HG02588 (cell line): ENCODE results near the gene PDE4D.
"Not testable (repeated sequence)": the region's sequence is repeated elsewhere in the genome, so short reads cannot be mapped to it uniquely, and the experiment has no call there.

Experiments used
- ATAC-seq: cut with Tn5 transposase; IDR thresholded peaks from one replicate; pipeline ENCODE4 v1.9.1; 2021; ENCODE audit warnings: mild to moderate bottlenecking, moderate library complexity; ENCODE audit not compliant: unreplicated experiment

Gene PDE4D

GRCh38 chr5:59390074-59390659 is 503.4 kb downstream of the PDE4D start:
- no peak for ATAC-seq

- ATAC-seq = no peak
Measured at GRCh38 chr5:59387127-59387526, 506.4 kb downstream of the PDE4D start.

DNA sequence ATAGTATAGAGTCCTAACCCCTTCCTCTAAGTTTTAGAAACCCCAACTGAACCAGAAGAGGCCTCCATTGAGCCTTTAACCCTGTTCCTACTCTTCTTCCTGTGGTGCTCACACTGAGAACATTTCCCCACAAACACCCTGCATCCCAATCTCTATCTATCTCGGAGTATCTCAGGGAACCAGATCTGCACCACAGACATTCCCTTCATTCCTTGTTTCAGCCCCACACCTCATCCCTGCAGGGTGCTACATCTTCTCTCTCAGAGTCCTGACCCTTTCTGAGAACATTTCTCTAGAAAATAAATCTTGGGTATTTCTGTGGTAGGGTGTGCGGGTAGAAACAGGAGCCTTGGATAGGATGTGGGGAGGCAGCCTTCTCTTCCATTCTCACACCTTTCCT is 507.8 kb downstream of the PDE4D start:
- ATAC-seq = no peak

- peak; percentile 98 for ATAC-seq
Measured at GRCh38 chr5:59380350-59380951, 513.1 kb downstream of the PDE4D start.

GRCh38 chr5:59374036-59374435 is 519.5 kb downstream of the PDE4D start:
- ATAC-seq = not testable (repeated sequence)

GRCh38 chr5:59371525-59372127 is 521.9 kb downstream of the PDE4D start:
- no peak for ATAC-seq

GRCh38 chr5:59368951-59369350 is 524.6 kb downstream of the PDE4D start:
- ATAC-seq = no peak

GRCh38 chr5:59367791-59368394 is 525.6 kb downstream of the PDE4D start:
- ATAC-seq = no peak

- no peak for ATAC-seq
Measured at GRCh38 chr5:59366784-59367183, 526.7 kb downstream of the PDE4D start.

DNA sequence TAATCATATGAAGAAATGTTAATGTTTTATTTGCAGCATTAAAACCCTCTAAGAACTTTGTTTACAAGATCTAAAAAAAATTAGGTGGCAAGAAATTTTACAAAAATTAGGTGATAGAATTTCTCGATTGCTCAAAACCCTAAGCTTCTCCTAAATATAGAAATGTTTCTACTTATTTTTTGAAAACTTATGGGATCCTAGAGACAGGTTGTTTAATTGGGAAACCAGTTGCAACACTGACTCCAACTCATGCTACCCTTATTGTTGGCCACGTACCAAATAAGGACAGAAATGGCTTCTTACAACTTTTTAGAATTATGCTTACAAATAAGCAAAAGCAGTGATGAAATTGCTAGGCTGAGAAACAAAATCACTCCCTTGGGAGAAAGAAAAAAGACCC is 531.1 kb downstream of the PDE4D start:
- no peak for ATAC-seq

DNA sequence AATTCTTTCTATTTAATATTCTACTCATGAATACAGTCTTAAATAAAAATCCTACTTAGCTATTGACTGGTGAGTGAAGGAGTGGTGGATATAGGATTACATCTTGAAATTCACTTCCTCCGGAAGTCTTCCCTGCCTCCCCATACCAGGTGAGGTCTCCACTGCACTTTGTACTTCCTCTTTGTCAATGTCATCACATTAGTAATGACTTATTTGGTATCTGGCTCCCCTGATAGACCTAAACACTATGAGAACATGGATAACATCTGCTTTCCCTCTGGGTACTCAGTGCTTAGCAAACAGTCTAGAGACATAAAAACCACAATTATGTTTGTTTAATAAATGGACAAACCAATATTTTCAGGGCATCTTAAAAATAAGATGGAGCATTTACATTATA is 532.1 kb downstream of the PDE4D start:
- ATAC-seq = no peak

- no peak for ATAC-seq
Measured at GRCh38 chr5:59360130-59360555, 533.4 kb downstream of the PDE4D start.

DNA sequence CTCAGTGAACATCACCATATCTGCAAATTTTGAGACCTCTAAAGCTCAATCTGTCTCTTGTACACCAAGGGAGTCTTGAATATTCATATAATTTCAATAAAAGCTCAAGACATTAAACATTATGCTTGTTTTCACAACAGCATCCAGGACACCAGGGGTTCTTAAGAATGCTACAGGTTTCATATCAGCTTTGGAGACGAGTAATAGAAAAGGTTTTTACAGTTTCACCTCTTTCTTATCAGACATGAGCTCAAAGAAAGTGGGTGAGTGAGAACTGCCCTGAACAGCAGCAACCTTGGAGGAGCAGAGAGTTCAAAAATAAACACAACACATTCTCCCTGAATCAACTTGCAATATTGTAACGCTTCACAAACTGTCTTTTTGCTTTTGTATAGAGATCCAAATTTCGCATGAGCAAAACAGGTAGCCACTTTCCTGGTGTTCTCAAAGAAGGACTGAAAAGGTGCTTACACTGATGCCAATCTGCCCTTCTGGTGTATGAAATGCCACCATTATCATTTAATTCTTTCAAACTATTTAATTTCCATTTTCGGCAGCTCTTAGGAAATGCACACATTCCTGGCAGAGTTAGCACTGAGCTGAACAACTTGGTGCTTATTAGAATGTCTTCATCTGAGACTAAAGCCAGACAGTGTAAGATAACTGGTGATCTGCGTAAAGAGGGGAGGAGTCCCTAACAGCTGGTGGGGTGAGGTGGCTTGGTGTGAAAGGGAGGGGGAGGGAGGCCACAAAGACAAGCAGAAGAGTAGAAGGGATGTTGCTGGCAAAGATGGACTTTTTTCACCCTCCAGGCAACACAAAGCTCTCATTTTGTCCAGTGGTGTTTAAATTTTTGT is 535.3 kb downstream of the PDE4D start:
- ATAC-seq = no peak

DNA sequence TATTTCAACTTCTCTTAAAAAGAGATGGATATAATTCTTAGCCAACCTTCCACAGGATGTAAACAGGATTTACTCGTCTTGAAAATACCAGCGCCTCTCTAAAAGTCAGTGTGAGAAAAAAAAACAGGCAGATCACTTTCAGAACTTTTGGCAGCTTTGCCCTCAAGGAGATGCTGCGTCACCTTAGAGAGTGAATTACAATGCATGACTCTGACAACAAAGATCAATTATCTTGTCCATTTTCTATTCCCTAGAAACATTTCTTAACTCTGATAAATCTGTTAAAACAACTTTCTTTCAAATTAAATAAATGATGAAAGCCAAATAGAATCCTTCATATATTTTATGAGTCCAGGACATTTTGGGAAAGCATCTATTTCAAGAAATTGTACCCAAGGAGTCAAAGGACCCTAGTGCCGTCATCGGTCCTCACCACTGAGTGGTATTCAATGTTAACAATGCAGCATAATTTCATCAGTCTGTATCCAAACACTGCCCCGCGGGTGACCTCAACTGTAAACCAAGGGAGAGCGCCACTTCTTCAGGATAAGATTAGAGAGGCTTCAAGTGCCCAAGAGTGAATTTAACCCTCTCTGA is 536.0 kb downstream of the PDE4D start:
- no peak for ATAC-seq

DNA sequence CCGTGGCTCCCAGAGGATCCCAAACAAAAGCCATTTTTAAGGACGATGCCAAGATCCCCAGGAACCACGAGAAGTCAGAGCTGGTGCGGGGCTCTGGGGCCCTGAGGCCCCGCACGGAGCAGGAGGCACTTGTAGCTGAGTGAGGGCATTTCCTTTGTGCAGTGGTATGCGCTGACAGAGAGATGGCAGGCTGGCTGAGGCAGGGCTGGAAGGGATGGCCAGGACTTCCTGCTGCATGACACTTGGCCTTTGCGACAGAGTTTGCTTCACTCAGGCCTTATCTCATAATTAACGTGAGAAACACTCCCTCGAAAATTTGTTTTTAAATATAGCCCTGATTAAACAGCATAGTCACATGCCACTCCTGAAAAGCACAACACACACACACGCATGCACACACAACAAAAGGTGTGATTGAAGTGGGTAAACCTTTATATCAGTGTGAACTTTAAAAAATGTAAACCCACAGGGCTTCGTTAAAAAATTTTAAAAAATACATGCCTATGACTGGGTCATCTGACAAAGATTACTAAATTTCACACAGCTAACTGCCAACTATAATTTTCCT is 536.6 kb downstream of the PDE4D start:
- ATAC-seq = no peak

DNA sequence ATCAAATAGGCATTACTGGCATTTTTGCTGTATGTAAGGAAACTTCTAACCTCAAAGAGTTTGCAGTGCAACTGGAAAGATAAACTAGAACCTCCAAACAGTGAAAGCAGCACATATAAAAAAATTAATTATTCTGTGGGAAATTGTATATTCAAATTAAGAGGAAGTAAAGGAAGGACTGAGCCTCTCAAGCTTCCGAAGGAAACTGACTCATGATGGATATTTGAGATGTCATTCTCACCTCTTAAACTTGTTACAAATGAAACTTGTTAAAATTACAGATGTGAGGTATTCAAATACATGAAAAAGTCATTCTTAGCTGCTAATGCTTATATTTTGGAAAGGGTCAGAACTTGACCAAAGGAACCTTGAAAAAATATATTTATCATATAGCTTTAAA is 538.7 kb downstream of the PDE4D start:
- no peak for ATAC-seq

DNA sequence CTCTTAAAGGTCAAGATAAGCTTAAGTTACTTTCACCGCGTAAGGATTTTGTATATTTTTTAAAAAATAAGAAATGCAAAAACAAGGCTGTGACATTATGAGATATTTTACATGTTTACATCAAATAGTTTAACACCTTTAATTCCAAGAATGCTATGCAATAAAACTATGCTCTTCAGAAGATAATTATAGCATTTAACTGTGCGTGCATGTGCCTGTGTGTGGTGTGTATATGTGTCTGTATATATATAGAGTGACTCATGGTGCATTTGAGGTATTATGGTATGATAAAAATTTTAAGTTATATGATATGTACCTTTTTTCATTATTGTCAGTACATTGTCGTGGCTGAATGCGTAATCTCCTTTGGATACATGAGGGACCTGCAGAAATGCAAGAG is 539.3 kb downstream of the PDE4D start:
- no peak for ATAC-seq

DNA sequence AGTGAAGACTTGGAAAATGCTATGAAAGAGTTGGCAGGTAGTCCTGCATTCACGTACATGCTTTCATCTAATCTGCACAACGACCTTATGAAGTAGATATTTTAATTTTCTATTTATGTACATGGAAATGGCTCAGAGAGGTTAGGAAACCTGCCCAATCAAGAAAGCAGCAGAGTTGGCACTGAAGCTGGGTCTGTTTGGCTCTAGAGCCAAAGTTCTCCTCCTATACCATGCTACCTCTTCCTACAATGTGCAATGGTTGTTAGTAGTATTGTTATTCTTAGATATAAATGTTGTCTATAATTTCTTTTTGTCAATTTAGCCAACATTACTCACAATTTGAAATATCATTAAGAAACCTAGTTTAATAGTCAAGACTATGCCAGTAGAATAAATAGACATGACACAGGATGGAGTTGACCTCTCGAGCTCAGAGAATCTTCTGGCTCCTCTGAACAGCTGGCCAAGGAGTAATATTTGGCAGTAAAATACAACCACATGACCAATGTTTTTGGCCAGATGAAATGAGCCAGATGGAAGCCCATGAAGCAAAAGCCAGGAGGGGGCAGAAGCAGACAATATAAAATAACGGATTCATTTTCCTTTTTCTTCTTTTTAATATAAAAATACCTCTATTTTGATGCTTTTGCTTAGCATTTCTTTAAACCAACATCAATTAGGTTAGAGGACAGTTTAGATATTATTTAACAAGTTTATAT is 542.3 kb downstream of the PDE4D start:
- ATAC-seq = no peak

DNA sequence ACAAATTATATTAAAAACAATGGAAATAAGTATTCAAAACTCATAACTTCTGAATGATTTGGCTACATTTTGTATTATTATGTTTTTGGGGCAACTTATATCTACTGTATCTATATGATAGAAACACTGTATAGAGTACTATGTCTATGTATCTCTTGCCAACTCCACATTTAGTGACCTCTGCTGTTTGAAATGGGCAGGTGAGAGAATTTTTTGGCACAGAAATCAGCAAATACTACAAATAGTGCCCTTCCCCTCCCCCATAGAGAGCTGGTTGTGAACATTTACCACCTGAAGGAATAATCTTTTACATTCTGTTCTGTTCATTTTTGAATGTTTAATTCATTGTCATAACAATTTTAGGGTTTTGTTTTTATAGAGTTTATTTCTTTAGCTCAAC is 545.3 kb downstream of the PDE4D start:
- ATAC-seq = no peak

- no peak for ATAC-seq
Measured at GRCh38 chr5:59346982-59347381, 546.5 kb downstream of the PDE4D start.
